H1 (cell line): ENCODE results near the gene HS1BP3.

Experiments
- CHD2 ChIP-seq: IDR thresholded peaks from 2 replicates; pipeline ENCODE4 v1.6.1; 2012; ENCODE audit warnings: low read length, improper control_type of control experiment
- CTBP2 ChIP-seq: IDR thresholded peaks from 2 replicates; pipeline ENCODE4 v1.7.0; 2011; ENCODE audit warnings: borderline replicate concordance, mild to moderate bottlenecking, moderate library complexity, mixed read lengths, low read length; ENCODE audit not compliant: insufficient read depth, insufficient read length
- CTCF ChIP-seq, 3 experiments: IDR thresholded peaks; 1 replicate in 2 of 3; 2 replicates in 1 of 3; pipeline versions ENCODE4 v1.5.1 to v1.6.1; 2011; ENCODE audit warnings: low read length in 3 of 3, mild to moderate bottlenecking in 3 of 3, inconsistent platforms in 2 of 3, low read depth in 1 of 3, moderate library complexity in 1 of 3; ENCODE audit not compliant: insufficient read depth in 1 of 3; ENCODE audit errors: control extremely low read depth in 1 of 3
- EP300 ChIP-seq, 2 experiments: IDR thresholded peaks; 1 replicate in 1 of 2; 2 replicates in 1 of 2; pipeline ENCODE4 v1.6.1; 2011 to 2012; ENCODE audit warnings: low read depth in 2 of 2, low read length in 2 of 2, mild to moderate bottlenecking in 2 of 2, borderline replicate concordance in 1 of 2, inconsistent platforms in 1 of 2, moderate library complexity in 1 of 2
- EZH2 ChIP-seq: fragments of 200-600 bp; sonication (generic); IDR thresholded peaks from 2 replicates; pipeline ENCODE4 v1.7.1; 2012; ENCODE audit warnings: low read depth, mild to moderate bottlenecking, moderate library complexity, low read length, inconsistent platforms; ENCODE audit not compliant: severe bottlenecking
- JUND ChIP-seq: IDR thresholded peaks from 2 replicates; pipeline ENCODE4 v1.6.1; 2011; ENCODE audit warnings: mild to moderate bottlenecking, improper control_type of control experiment, low read length
- POLR2A ChIP-seq, 2 experiments: IDR thresholded peaks; 1 replicate in 1 of 2; 2 replicates in 1 of 2; pipeline ENCODE4 v1.6.1; 2011; ENCODE audit warnings: low read depth in 2 of 2, low read length in 2 of 2, mild to moderate bottlenecking in 2 of 2; ENCODE audit errors: control extremely low read depth in 1 of 2
- POLR2AphosphoS5 ChIP-seq: IDR thresholded peaks from 2 replicates; pipeline ENCODE4 v1.6.1; 2011; ENCODE audit warnings: low read depth, low read length
- POU5F1 ChIP-seq: IDR thresholded peaks from 2 replicates; pipeline ENCODE4 v1.6.1; 2011; ENCODE audit warnings: low read depth, mild to moderate bottlenecking, low read length, moderate library complexity
- SP1 ChIP-seq: IDR thresholded peaks from 2 replicates; pipeline ENCODE4 v1.6.1; 2011; ENCODE audit warnings: low read depth, low read length
- TAF1 ChIP-seq: IDR thresholded peaks from 2 replicates; pipeline ENCODE4 v1.6.1; 2011; ENCODE audit warnings: mild to moderate bottlenecking, low read depth, low read length
- YY1 ChIP-seq: IDR thresholded peaks from 2 replicates; pipeline ENCODE4 v1.6.1; 2011; ENCODE audit warnings: low read depth, mild to moderate bottlenecking, low read length
- ZNF274 ChIP-seq: IDR thresholded peaks from 2 replicates; pipeline ENCODE4 v1.7.0; 2012; ENCODE audit warnings: low read length, borderline replicate concordance; ENCODE audit errors: extremely low read depth

GRCh38 chr2:20588918-20589871, 61.7 kb downstream of the HS1BP3 start:
- no peak for TF ChIP-seq CTCF (IDR thresholded peaks at IDR 0.05; ENCODE audit: control extremely low read depth in 1 of 3, insufficient read depth in 1 of 3, low read depth in 1 of 3, low read length in 3 of 3)
- no peak for TF ChIP-seq POU5F1
- TF ChIP-seq JUND = no peak
- no peak for TF ChIP-seq SP1
- no peak for TF ChIP-seq YY1
- TF ChIP-seq CHD2 = no peak
- TF ChIP-seq POLR2A (IDR thresholded peaks at IDR 0.05; ENCODE audit: control extremely low read depth in 1 of 2, low read depth in 2 of 2, low read length in 2 of 2) = no peak
- no peak for TF ChIP-seq EZH2
- no peak for TF ChIP-seq CTBP2
- TF ChIP-seq POLR2AphosphoS5 = no peak
- no peak for TF ChIP-seq ZNF274
- no peak for TF ChIP-seq EP300 (IDR thresholded peaks at IDR 0.05; ENCODE audit: borderline replicate concordance in 1 of 2, low read depth in 2 of 2, low read length in 2 of 2)
- TF ChIP-seq TAF1 = no peak
